WI38 (cell line): ENCODE results near the gene OSBPL7.

Experiments
- H3K4me3 ChIP-seq: 2 replicates; pipeline ENCODE4 v1.5.1; 2011; ENCODE audit warnings: low read depth, mild to moderate bottlenecking, control low read depth, low read length
- CTCF ChIP-seq: IDR thresholded peaks from 2 replicates; pipeline ENCODE4 v1.5.1; 2012; ENCODE audit warnings: low read depth, mild to moderate bottlenecking, control low read depth, low read length

Gene OSBPL7

GRCh38 chr17:47815106-47815918 is 6.3 kb downstream of the OSBPL7 start:
- no peak for TF ChIP-seq CTCF
- H3K4me3 ChIP-seq: no peak overlapping the region

- TF ChIP-seq CTCF: no peak
- no peak overlapping the region for H3K4me3 ChIP-seq
These were observed 8.0 kb downstream of the OSBPL7 start for GRCh38 chr17:47813512-47814031.

GRCh38 chr17:47813077-47813476 is 8.5 kb downstream of the OSBPL7 start:
- no peak overlapping the region for H3K4me3 ChIP-seq
- no peak for TF ChIP-seq CTCF

- no peak overlapping the region for H3K4me3 ChIP-seq
- no peak for TF ChIP-seq CTCF
These were observed 9.3 kb downstream of the OSBPL7 start for GRCh38 chr17:47812146-47812920.

GRCh38 chr17:47811709-47812108 is 9.9 kb downstream of the OSBPL7 start:
- H3K4me3 ChIP-seq: no peak overlapping the region
- no peak for TF ChIP-seq CTCF

GRCh38 chr17:47810901-47811635 is 10.5 kb downstream of the OSBPL7 start:
- TF ChIP-seq CTCF: no peak
- H3K4me3 ChIP-seq: no peak overlapping the region
